Measurements from ENCODE around the gene KRTAP4-9.
"Not testable (repeated sequence)": the region's sequence is repeated elsewhere in the genome, so short reads cannot be mapped to it uniquely, and the experiment has no call there.

The KRTAP4-9 gene

DNA sequence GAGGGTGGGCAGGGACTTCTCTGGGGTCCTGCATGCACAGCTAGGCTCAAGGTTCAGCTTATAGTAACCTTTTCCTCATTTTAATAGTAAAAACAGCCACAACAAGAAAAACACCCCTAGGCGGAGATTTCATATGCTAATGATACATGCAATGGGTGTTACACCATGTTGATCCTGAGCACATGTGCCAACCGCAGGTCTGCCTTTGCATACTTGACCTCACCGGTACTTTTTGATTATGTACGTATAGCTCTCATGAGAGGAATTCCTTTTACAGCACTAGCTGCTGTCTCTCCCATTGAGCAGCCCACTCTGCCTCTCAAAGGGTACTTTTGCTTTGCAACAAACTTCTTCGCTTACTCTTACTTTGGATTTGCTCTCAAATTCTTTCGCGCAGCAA, 9.1 kb upstream of the KRTAP4-9 start:
- no peak for DNase-seq (ENCODE audit: low read depth in 1 of 2, low spot score in 1 of 2)

DNA sequence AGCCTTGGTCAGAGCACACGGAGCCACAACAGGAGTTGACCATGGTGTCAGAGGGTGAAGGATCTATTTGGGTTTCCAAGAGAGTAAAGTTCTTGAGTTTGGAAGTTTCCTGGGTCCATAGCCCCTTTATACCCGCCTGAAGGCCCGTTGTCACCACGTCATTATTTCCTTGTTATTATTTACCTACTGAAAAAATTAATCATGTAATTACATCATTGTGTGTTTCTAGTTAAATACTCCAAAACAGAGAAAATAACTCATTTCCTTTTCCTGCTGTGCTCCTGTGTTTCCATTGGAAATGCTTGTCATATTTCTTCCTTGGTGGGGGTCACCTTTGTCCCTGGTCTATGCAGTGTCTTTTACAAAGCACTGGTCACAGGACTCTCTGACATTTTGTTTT, 7.1 kb upstream of the KRTAP4-9 start, which contains the start of gene KRTAP4-8:
TSS of gene KRTAP4-8 (minus strand) at position 101 of the 400 bp plus-strand sequence. CDS start at position 43, 58 bp downstream.
- DNase-seq (ENCODE audit: low read depth in 1 of 2, low spot score in 1 of 2), result no peak

DNA sequence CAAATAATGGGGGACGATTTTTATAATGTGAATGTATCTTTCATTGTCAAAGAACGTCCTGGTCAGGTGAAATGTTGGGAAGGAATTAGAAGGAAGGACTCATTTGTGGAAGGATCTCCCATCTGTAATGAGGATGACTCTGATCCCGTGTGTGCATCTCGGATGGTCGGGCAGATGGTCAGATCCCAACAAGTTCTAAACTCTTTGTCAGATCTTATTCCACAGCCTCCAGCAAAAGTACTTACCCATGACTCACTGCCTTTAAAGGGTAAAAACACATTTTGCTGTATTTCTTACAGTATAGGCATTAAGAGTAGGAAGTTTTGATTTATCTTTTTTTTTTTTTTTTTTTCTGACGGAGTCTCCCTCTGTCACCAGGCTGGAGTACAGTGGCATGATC, 6.7 kb upstream of the KRTAP4-9 start:
- DNase-seq (ENCODE audit: low read depth in 1 of 2, low spot score in 1 of 2), result no peak

DNA sequence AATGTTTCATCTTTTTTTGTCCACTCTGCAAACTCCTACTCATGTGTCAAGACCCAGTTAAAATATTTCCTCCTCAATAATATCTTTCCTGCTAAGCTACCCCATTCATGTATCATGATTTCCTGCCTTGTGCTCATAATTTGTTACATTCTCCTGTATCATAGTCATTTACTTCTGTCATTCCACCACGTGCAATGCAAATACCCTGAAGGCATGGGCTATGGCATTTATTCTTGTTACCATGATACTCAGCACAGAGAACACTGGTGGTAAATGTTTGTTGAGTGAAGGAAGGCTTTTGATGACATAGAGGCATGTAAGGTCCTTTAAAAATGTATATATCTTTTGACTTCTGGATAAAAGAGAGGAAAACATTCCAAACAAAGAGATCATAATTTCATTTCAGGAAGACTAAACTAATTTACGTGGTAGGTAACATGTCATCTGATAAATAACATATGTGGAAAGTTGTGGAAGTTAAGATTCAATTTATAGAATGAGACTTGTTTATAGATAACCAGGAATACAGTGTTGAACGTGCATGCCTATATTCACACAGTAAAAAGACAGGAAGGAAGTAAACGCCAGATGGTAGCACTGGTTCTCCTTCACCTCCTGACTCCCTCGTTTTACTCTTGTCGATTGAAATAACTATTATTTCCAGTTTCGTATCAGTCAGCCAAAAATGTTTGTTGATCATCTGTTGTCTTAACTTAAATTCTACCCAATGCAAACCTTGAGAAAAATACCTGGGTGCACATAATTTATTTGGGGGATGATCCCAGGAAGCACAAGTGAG, 5.3 kb upstream of the KRTAP4-9 start:
- DNase-seq (ENCODE audit: low read depth in 1 of 2, low spot score in 1 of 2), result not testable (repeated sequence)

DNA sequence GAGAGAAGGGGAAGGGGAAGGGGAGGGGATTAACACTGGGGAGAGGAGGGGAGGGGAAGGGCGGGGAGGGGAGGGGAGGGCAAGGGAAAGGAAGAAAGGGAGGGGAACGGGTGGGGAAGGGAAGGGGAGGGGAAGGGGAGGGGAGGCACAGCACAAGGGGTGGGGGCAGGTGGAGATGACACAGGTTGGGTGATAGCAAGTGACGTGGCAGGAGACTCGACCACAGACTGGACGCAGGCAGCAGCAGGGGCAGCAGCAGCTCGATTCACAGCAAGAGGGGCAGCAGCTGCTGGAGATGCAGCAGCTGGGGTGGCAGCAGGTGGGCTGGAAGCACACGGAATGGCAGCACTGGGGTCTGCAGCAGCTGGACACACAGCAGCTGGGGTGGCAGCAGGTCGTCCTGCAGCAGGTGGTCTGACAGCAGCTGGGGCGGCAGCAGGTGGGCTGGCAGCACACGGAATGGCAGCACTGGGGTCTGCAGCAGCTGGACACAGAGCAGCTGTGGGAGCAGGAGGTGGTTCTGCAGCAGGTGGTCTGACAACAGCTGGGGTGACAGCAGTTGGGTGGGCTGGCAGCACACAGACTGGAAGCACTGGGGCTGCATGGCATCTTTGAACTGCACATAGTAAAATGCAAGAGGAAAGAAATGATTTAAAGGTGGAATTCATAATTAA, 3.5 kb upstream of the KRTAP4-9 start, which contains the start of gene KRTAP4-16:
TSS of gene KRTAP4-16 (minus strand) at position 624 of the 674 bp plus-strand sequence. CDS start at position 624, 0 bp downstream.
- DNase-seq (ENCODE audit: low read depth in 1 of 2, low spot score in 1 of 2), result no peak

DNA sequence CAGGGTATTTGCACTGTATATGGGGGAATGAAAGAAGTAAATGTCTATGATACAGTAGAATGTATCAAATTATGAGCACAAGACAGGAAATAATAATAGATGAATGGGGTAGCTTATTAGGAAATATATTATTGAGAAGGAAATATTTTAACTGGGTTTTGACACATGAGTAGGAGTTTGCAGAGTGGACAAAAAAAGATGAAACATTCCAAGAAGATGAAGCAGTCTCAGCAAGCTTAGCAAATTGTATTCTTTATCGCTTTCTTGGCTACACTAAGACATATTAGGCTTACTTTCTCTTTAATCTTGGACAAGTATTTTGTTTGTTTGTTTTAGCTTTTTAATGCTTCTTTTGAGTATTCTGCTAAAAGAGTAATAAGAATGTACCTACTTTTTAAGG, 1.3 kb upstream of the KRTAP4-9 start:
- no peak for DNase-seq (ENCODE audit: low read depth in 1 of 2, low spot score in 1 of 2)

DNA sequence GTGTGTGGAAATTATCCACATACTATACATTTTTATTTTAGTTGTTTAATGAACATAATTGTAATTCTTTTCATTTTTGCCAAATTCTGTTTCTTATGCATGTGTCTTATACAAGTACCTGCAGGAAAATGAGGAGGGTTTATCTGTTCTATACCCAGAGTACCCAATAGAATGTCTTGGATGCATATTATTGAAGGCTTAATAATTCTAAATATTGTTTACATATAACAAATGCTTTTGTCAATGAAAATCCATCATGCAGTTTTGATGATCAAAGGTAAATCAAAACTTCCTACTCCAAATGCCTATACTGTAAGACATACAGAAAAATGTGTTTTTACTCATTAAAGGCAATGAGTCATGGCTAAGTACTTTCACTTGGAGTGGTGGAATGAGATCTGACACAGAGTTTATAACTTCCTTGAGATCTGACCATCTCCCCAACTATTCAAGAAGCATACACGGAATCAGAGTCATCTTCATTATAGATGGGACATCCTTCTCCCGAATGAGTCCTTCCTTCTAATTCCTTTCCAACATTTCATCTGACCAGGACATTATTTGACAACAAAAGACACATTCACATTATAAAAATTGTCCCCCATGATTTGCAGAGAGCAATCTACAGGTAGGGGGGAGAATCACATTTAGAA, 677 bp upstream of the KRTAP4-9 start:
- not testable (repeated sequence) for DNase-seq (ENCODE audit: low read depth in 1 of 2, low spot score in 1 of 2)

DNA sequence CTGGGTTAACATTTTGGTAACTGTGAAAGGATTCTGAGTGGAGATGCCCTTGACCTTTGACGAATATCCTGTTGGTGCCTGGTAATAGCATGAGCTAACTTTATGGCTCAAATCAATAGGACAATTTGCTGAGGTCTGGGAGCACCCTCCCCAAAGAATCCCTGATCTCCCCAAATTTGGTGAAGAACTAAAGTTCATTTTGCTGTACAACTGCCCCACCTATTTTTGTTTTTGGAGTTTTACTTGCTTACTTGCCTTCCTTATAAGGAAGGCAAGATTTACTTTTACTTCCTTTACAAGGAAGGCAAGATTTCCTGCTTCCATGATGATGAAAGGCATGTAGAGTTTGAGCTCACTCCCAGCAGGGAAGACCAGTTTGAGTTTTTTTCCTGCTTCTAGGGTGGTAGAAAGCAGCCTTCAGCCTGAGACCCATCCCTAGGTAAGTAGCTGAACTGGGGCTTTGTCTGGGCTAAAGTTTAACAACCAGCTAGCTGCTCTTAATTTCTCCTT, 2.8 kb downstream of the KRTAP4-9 start:
- DNase-seq (ENCODE audit: low read depth in 1 of 2, low spot score in 1 of 2), result no peak

DNA sequence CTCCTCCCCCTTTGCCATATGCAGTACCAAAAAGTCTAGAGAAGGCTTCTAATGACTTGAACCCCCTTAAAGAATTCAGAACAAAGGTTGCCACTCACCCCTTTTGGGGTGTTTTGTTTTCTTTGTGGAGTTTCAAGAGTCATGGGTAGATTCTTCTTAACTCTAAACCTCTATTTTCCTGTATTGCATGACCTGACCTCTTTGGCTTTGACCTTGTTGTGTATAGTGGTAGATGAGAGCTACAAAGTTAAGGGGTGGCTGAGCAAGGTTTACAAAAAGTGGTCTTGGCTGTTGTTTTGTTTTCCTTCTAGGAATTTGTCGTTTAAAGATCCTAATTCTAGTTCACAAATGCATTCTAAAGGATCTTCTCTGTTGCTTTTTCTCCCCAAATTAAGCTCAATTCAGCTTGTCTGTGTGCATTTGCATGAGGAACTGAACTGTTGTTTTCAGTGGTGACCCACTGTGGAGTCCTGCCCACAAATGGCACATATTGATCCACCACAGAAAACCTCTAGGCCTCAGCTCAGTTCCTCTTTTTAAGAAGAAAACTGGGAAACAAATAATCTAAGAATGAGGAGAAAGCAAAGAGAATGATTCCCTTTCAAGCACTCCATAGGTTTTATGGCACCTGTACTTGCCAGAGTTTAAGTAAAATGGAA, 3.7 kb downstream of the KRTAP4-9 start:
- DNase-seq (ENCODE audit: low read depth in 1 of 2, low spot score in 1 of 2), result not testable (repeated sequence)

DNA sequence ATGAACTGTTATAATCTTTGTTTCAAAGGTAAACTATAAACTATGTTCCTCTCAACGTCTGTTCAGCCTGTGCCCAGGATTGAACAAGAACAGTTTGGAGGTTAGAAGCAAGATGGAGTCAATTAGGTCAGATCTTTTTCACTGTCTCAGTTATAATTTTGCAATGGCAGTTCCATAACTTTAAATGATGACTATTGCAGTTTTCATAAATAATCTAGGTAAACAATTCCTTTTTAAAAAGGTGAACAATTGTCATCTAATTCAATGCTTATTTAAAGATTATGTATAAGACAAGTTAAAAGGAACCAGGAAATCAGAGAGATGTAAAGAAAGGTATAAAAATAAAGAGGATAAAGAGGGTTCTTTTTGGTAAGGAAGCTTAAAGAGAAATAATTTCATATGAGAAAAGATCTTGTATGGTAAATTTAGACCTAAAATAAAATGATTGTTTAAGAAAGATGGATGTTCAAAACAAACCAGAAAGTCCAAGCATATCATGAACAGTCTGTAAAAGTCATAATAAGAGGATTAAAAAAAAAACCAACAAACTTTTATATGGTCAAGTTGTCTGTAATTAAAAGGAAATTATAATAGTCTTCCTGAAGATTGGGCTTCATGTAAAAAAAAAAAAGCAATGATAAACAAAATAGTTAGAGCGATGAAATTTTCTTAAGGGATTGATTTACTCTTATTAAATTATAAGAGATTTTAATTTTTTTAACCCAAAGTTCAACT, 6.1 kb downstream of the KRTAP4-9 start:
- DNase-seq (ENCODE audit: low read depth in 1 of 2, low spot score in 1 of 2), result no peak

DNA sequence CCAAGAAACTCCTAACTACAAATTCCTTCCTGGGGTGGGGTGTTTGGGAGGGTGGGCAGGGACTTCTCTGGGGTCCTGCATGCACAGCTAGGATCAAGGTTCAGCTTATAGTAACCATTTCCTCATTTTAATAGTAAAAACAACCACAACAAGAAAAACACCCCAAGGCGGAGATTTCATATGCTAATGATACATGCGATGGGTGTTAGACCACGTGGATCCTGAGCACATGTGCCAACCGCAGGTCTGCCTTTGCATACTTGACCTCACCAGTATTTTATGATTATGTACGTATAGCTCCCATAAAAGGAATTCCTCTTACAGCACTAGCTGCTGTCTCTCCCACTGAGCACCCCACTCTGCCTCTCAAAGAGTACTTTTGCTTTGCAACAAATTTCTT, 11.1 kb downstream of the KRTAP4-9 start:
- no peak for DNase-seq (ENCODE audit: low read depth in 1 of 2, low spot score in 1 of 2)

DNA sequence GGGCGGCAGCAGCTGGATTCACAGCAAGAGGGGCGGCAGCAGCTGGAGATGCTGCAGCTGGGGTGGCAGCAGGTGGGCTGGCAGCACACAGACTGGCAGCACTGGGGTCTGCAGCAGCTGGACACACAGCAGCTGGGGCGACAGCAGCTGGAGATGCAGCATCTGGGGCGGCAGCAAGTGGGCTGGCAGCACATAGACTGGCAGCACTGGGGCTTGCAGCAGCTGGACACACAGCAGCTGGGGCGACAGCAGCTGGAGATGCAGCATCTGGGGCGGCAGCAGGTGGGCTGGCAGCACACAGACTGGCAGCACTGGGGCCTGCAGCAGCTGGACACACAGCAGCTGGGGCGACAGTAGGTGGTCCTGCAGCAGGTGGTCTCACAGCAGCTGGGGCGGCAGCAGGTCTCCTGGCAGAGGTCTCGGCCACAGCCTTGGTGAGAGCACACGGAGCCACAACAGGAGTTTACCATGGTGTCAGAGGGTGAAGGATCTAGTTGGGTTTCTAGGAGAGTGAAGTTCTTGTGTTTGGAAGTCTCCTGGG, 12.7 kb downstream of the KRTAP4-9 start, which contains the start of gene KRTAP4-11:
TSS of gene KRTAP4-11 (minus strand) at position 528 of the 541 bp plus-strand sequence. CDS start at position 470, 58 bp downstream.
- DNase-seq (ENCODE audit: low read depth in 1 of 2, low spot score in 1 of 2), result not testable (repeated sequence)

DNA sequence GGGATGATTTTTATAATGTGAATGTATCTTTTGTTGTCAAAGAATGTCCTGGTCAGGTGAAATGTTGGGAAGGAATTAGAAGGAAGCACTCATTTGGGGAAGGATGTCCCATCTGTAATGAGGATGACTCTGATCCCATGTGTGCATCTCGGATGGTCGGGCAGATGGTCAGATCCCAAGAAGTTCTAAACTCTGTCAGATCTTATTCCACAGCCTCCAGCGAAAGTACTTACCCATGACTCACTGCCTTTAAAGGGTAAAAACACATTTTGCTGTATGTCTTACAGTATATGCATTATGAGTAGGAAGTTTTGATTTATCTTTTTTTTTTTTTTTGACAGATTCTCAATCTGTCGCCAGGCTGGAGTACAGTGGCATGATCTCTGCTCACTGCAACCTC, 13.5 kb downstream of the KRTAP4-9 start:
- no peak for DNase-seq (ENCODE audit: low read depth in 1 of 2, low spot score in 1 of 2)

DNA sequence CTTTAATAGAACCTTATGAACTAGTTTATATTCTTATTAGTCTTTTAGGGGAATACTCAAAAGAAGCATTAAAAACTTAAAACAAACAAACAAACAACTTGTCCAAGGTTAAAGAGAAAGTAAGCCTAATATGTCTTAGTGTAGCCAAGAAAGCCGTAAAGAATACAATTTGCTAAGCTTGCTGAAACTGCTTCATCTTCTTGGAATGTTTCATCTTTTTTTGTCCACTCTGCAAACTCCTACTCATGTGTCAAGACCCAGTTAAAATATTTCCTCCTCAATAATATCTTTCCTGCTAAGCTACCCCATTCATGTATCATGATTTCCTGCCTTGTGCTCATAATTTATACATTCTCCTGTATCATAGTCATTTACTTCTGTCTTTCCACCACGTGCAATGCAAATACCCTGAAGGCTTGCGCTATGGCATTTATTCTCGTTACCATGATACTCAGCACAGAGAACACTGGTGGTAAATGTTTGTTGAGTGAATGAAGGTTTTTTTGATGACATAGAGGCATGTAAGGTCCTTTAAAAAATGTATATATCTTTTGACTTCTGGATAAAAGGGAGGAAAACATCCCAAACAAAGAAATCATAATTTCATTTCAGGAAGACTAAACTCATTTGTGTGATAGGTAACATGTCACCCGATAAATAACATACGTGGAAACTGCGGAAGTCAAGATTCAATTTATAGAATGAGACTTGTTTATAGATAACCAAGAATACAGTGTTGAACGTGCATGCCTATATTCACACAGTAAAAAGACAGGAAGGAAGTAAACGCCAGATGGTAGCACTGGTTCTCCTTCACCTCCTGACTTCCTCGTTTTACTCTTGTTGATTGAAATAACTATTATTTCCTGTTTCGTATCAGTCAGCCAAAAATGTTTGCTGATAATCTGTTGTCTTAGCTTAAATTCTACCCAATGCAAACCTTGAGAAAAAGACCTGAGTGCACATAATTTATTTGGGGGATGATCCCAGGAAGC, 14.8 kb downstream of the KRTAP4-9 start:
- not testable (repeated sequence) for DNase-seq (ENCODE audit: low read depth in 1 of 2, low spot score in 1 of 2)

DNA sequence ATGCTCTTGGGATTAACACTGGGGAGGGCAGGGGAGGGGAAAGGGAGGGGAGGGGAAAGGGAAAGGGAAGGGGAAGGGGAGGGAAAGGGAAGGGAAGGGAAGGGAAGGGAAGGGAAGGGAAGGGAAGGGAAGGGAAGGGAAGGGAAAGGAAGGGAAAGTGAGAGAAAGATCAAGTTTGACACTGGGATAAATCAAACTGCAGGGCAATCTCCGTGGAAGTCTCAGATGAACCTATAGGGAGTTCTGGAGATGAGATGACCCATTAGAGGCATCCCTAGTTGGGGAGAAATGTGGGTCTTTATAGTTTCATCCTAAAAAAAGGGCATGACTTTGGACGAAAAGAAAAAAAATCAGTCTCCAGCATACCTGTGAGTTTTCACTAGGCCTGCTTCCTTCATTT, 16.6 kb downstream of the KRTAP4-9 start:
- DNase-seq (ENCODE audit: low read depth in 1 of 2, low spot score in 1 of 2), result no peak

DNA sequence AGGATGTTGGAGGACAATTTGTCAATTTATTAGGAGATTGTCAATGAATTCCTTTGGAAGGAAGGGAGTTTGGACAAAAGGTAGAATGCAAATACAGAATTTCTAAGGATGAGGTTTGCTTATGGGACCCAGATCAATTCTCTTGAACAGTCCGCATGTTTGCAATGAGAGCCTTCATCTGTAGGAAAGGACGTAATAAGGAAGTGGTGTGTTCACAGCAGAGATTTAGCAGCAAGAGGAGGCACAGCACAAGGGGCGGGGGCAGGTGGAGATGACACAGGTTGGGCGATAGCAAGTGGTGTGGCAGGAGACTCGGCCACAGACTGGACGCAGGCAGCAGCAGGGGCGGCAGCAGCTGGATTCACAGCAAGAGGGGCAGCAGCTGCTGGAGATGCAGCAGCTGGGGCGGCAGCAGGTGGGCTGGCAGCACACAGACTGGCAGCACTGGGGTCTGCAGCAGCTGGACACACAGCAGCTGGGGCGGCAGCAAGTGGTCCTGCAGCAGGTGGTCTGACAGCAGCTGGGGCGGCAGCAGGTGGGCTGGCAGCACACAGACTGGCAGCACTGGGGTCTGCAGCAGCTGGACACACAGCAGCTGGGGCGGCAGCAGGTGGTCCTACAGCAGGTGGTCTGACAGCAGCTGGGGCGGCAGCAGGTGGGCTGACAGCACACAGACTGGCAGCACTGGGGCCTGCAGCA, 18.3 kb downstream of the KRTAP4-9 start:
- DNase-seq (ENCODE audit: low read depth in 1 of 2, low spot score in 1 of 2), result not testable (repeated sequence)

DNA sequence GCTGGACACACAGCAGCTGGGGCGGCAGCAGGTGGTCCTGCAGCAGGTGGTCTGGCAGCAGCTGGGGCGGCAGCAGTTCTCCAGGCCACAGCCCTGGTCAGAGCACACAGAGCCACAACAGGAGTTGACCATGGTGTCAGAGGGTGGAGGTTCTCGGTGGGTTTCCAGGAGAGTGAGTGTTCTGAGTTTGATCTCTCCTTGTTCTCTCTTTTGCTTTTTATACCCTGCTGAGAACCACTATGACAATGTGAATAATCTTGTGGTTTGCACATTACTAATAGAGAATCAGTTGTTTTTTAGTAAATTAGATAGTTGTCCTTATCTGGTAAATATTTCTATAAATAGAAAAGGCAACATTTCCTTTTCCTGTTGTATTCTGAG, 18.8 kb downstream of the KRTAP4-9 start, which contains the start of gene KRTAP4-12:
TSS of gene KRTAP4-12 (minus strand) at position 192 of the 381 bp plus-strand sequence. CDS start at position 132, 60 bp downstream.
- not testable (repeated sequence) for DNase-seq (ENCODE audit: low read depth in 1 of 2, low spot score in 1 of 2)

DNA sequence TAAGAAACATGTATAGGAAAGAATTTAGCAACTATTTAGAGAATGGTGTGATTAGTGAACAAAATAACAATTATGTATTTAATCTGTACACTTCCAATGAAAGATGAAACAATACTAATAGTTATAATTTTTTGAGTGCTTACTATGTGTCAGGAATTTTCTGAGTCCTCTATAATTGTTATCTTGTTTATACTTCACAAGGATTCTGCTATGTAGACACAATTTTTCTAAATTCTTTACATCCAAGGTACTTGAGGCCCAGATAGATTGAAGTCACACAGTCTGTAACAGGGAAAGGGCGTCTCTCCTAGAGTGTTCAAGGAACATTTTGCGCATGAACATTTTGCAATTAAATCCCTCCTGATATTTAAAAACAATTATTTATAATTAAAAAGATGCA, 19.9 kb downstream of the KRTAP4-9 start:
- DNase-seq (ENCODE audit: low read depth in 1 of 2, low spot score in 1 of 2), result no peak

Data from activated T-helper 1 cell treated with anti-CD3 and anti-CD28 coated beads, Interleukin-2, amount 50 U/mL, for 16 hours (primary cell).